ENCODE data around the gene KIAA2012. TPM values are rescaled to one million over a fixed set of nuclear protein-coding genes. Genes with fewer than 3 reads are reported as not detected.

Gene KIAA2012
- total RNA-seq, 1 donor from 2014 or later = not detected

GRCh38 chr2:202042444-202042843 is 30.6 kb upstream of the KIAA2012 start:
- no peak overlapping the region for H3K27ac Mint-ChIP-seq (ENCODE audit: unreplicated experiment)
- no peak for DNase-seq
- no peak overlapping the region for H3K4me3 Mint-ChIP-seq (ENCODE audit: unreplicated experiment)
- no peak for TF ChIP-seq CTCF (IDR thresholded peaks at IDR 0.05; ENCODE audit: partially characterized antibody, unreplicated experiment)
- peaks cover 25% of the 10 kb centered on the region for H3K4me1 Mint-ChIP-seq (ENCODE audit: low read depth, unreplicated experiment)
- H3K9me3 Mint-ChIP-seq (ENCODE audit: unreplicated experiment) = peaks cover 5% of the 10 kb centered on the region
- H3K36me3 Mint-ChIP-seq (ENCODE audit: unreplicated experiment) = no peaks in the 10 kb centered on the region
- H3K27me3 Mint-ChIP-seq (ENCODE audit: unreplicated experiment) = peaks cover 5% of the 10 kb centered on the region

GRCh38 chr2:202043475-202043874 is 29.6 kb upstream of the KIAA2012 start:
- Mint-ChIP-seq H3K27me3 (ENCODE audit: unreplicated experiment) (peaks cover 8% of the 10 kb centered on the region), H3K27ac (ENCODE audit: unreplicated experiment) (no peak overlapping the region), H3K4me1 (ENCODE audit: low read depth, unreplicated experiment) (peaks cover 24% of the 10 kb centered on the region), H3K36me3 (ENCODE audit: unreplicated experiment) (no peaks in the 10 kb centered on the region), H3K4me3 (ENCODE audit: unreplicated experiment) (no peak overlapping the region), H3K9me3 (ENCODE audit: unreplicated experiment) (peaks cover 5% of the 10 kb centered on the region)
- TF ChIP-seq CTCF (IDR thresholded peaks at IDR 0.05; ENCODE audit: partially characterized antibody, unreplicated experiment) = no peak
- no peak for DNase-seq

GRCh38 chr2:202044777-202045176 is 28.3 kb upstream of the KIAA2012 start:
- TF ChIP-seq CTCF (IDR thresholded peaks at IDR 0.05; ENCODE audit: partially characterized antibody, unreplicated experiment) = no peak
- Mint-ChIP-seq H3K27me3 (ENCODE audit: unreplicated experiment) (peaks cover 11% of the 10 kb centered on the region), H3K4me3 (ENCODE audit: unreplicated experiment) (no peak overlapping the region), H3K9me3 (ENCODE audit: unreplicated experiment) (peaks cover 2% of the 10 kb centered on the region), H3K4me1 (ENCODE audit: low read depth, unreplicated experiment) (peaks cover 14% of the 10 kb centered on the region), H3K36me3 (ENCODE audit: unreplicated experiment) (no peaks in the 10 kb centered on the region), H3K27ac (ENCODE audit: unreplicated experiment) (no peak overlapping the region)
- DNase-seq = no peak

GRCh38 chr2:202046572-202046971 is 26.5 kb upstream of the KIAA2012 start:
- TF ChIP-seq CTCF (IDR thresholded peaks at IDR 0.05; ENCODE audit: partially characterized antibody, unreplicated experiment) = no peak
- no peak for DNase-seq
- Mint-ChIP-seq H3K36me3 (ENCODE audit: unreplicated experiment) (no peaks in the 10 kb centered on the region), H3K27me3 (ENCODE audit: unreplicated experiment) (peaks cover 11% of the 10 kb centered on the region), H3K4me1 (ENCODE audit: low read depth, unreplicated experiment) (peaks cover 4% of the 10 kb centered on the region), H3K9me3 (ENCODE audit: unreplicated experiment) (peaks cover 2% of the 10 kb centered on the region), H3K4me3 (ENCODE audit: unreplicated experiment) (no peak overlapping the region), H3K27ac (ENCODE audit: unreplicated experiment) (no peak overlapping the region)

GRCh38 chr2:202049092-202049728 is 23.8 kb upstream of the KIAA2012 start:
- Mint-ChIP-seq H3K4me1 (ENCODE audit: low read depth, unreplicated experiment) (no peaks in the 10 kb centered on the region), H3K27me3 (ENCODE audit: unreplicated experiment) (peaks cover 8% of the 10 kb centered on the region), H3K4me3 (ENCODE audit: unreplicated experiment) (no peak overlapping the region), H3K36me3 (ENCODE audit: unreplicated experiment) (no peaks in the 10 kb centered on the region), H3K9me3 (ENCODE audit: unreplicated experiment) (peaks cover 2% of the 10 kb centered on the region), H3K27ac (ENCODE audit: unreplicated experiment) (no peak overlapping the region)
- DNase-seq = no peak
- TF ChIP-seq CTCF (IDR thresholded peaks at IDR 0.05; ENCODE audit: partially characterized antibody, unreplicated experiment) = no peak

Measured in glutamatergic neuron (in vitro differentiated cells).